Measurements from ENCODE around the gene RUSC2. TPM values are rescaled to one million over a fixed set of nuclear protein-coding genes. Genes with fewer than 3 reads are reported as not detected.
"Not testable (repeated sequence)": the region's sequence is repeated elsewhere in the genome, so short reads cannot be mapped to it uniquely, and the experiment has no call there.

Gene RUSC2
- total and polyA plus RNA-seq, 2 donors: 1.0 to 3.3 TPM

GRCh38 chr9:35518225-35518821 is 28.4 kb downstream of the RUSC2 start:
- Histone ChIP-seq H3K27ac (ENCODE audit: low read depth in 1 of 2, low read length in 1 of 2) (no peak overlapping the region), H3K36me3 (ENCODE audit: control insufficient read depth in 2 of 2, insufficient read depth in 2 of 2, low read length in 1 of 2) (no peaks in the 10 kb centered on the region), H3K27me3 (ENCODE audit: control insufficient read depth in 2 of 2, insufficient read depth in 1 of 2, low read length in 1 of 2) (no peaks in the 10 kb centered on the region), H3K9me3 (ENCODE audit: control insufficient read depth in 2 of 2, insufficient read depth in 1 of 2, low read length in 1 of 2) (no peaks in the 10 kb centered on the region), H3K4me1 (ENCODE audit: control insufficient read depth in 2 of 2, insufficient read depth in 2 of 2, low read length in 2 of 2) (peaks cover 0 to 8% of the 10 kb centered on the region in 2 donors), H3K4me3 (ENCODE audit: low read length in 2 of 2) (no peak overlapping the region)
- no peak for DNase-seq (ENCODE audit: low read depth in 6 of 9, low spot score in 9 of 9)
- 95% methylated on average over 4 of the region's 4 CpGs for WGBS

GRCh38 chr9:35518981-35519679 is 29.2 kb downstream of the RUSC2 start:
- peaks cover 0 to 8% of the 10 kb centered on the region in 2 donors for H3K4me1 ChIP-seq (ENCODE audit: control insufficient read depth in 2 of 2, insufficient read depth in 2 of 2, low read length in 2 of 2)
- H3K36me3 ChIP-seq (ENCODE audit: control insufficient read depth in 2 of 2, insufficient read depth in 2 of 2, low read length in 1 of 2): no peaks in the 10 kb centered on the region
- H3K4me3 ChIP-seq (ENCODE audit: low read length in 2 of 2): no peak overlapping the region
- WGBS: 93% methylated on average over 5 of the region's 5 CpGs
- no peak for DNase-seq (ENCODE audit: low read depth in 6 of 9, low spot score in 9 of 9)
- H3K27ac ChIP-seq (ENCODE audit: low read depth in 1 of 2, low read length in 1 of 2): no peak overlapping the region
- H3K9me3 ChIP-seq (ENCODE audit: control insufficient read depth in 2 of 2, insufficient read depth in 1 of 2, low read length in 1 of 2): no peaks in the 10 kb centered on the region
- H3K27me3 ChIP-seq (ENCODE audit: control insufficient read depth in 2 of 2, insufficient read depth in 1 of 2, low read length in 1 of 2): no peaks in the 10 kb centered on the region

GRCh38 chr9:35519692-35520363 is 29.9 kb downstream of the RUSC2 start:
- peak overlapping the region in 1 of 2 donors; percentile 48 for H3K27ac ChIP-seq (ENCODE audit: low read depth in 1 of 2, low read length in 1 of 2)
- H3K9me3 ChIP-seq (ENCODE audit: control insufficient read depth in 2 of 2, insufficient read depth in 1 of 2, low read length in 1 of 2): no peaks in the 10 kb centered on the region
- H3K27me3 ChIP-seq (ENCODE audit: control insufficient read depth in 2 of 2, insufficient read depth in 1 of 2, low read length in 1 of 2): no peaks in the 10 kb centered on the region
- H3K36me3 ChIP-seq (ENCODE audit: control insufficient read depth in 2 of 2, insufficient read depth in 2 of 2, low read length in 1 of 2): no peaks in the 10 kb centered on the region
- no peak overlapping the region for H3K4me3 ChIP-seq (ENCODE audit: low read length in 2 of 2)
- no peak for DNase-seq (ENCODE audit: low read depth in 6 of 9, low spot score in 9 of 9)
- WGBS: 88% methylated on average over 1 of the region's 1 CpG
- H3K4me1 ChIP-seq (ENCODE audit: control insufficient read depth in 2 of 2, insufficient read depth in 2 of 2, low read length in 2 of 2): peaks cover 0 to 8% of the 10 kb centered on the region in 2 donors

GRCh38 chr9:35520364-35520710 is 30.4 kb downstream of the RUSC2 start:
- peaks cover 0 to 8% of the 10 kb centered on the region in 2 donors for H3K4me1 ChIP-seq (ENCODE audit: control insufficient read depth in 2 of 2, insufficient read depth in 2 of 2, low read length in 2 of 2)
- 98% methylated on average over 1 of the region's 1 CpG for WGBS

GRCh38 chr9:35521708-35522107 is 31.8 kb downstream of the RUSC2 start:
- Histone ChIP-seq H3K9me3 (ENCODE audit: control insufficient read depth in 2 of 2, insufficient read depth in 1 of 2, low read length in 1 of 2) (no peaks in the 10 kb centered on the region), H3K27ac (ENCODE audit: low read depth in 1 of 2, low read length in 1 of 2) (no peak overlapping the region), H3K4me3 (ENCODE audit: low read length in 2 of 2) (no peak overlapping the region), H3K4me1 (ENCODE audit: control insufficient read depth in 2 of 2, insufficient read depth in 2 of 2, low read length in 2 of 2) (peaks cover 0 to 8% of the 10 kb centered on the region in 2 donors), H3K27me3 (ENCODE audit: control insufficient read depth in 2 of 2, insufficient read depth in 1 of 2, low read length in 1 of 2) (no peaks in the 10 kb centered on the region), H3K36me3 (ENCODE audit: control insufficient read depth in 2 of 2, insufficient read depth in 2 of 2, low read length in 1 of 2) (no peaks in the 10 kb centered on the region)
- 94% methylated on average over 2 of the region's 2 CpGs for WGBS
- no peak for DNase-seq (ENCODE audit: low read depth in 6 of 9, low spot score in 9 of 9)

More at GRCh38 chr9:35520364-35520710, 30.4 kb downstream of the RUSC2 start:
- Histone ChIP-seq H3K27ac (ENCODE audit: low read depth in 1 of 2, low read length in 1 of 2) (no peak overlapping the region), H3K27me3 (ENCODE audit: control insufficient read depth in 2 of 2, insufficient read depth in 1 of 2, low read length in 1 of 2) (no peaks in the 10 kb centered on the region), H3K4me3 (ENCODE audit: low read length in 2 of 2) (no peak overlapping the region), H3K9me3 (ENCODE audit: control insufficient read depth in 2 of 2, insufficient read depth in 1 of 2, low read length in 1 of 2) (no peaks in the 10 kb centered on the region), H3K36me3 (ENCODE audit: control insufficient read depth in 2 of 2, insufficient read depth in 2 of 2, low read length in 1 of 2) (no peaks in the 10 kb centered on the region)
- no peak for DNase-seq (ENCODE audit: low read depth in 6 of 9, low spot score in 9 of 9)

GRCh38 chr9:35522187-35522586 is 32.3 kb downstream of the RUSC2 start:
- no peak for DNase-seq (ENCODE audit: low read depth in 6 of 9, low spot score in 9 of 9)
- no peak overlapping the region for H3K4me3 ChIP-seq (ENCODE audit: low read length in 2 of 2)
- H3K9me3 ChIP-seq (ENCODE audit: control insufficient read depth in 2 of 2, insufficient read depth in 1 of 2, low read length in 1 of 2): no peaks in the 10 kb centered on the region
- H3K36me3 ChIP-seq (ENCODE audit: control insufficient read depth in 2 of 2, insufficient read depth in 2 of 2, low read length in 1 of 2): no peaks in the 10 kb centered on the region
- peaks cover 0 to 6% of the 10 kb centered on the region in 2 donors for H3K4me1 ChIP-seq (ENCODE audit: control insufficient read depth in 2 of 2, insufficient read depth in 2 of 2, low read length in 2 of 2)
- H3K27ac ChIP-seq (ENCODE audit: low read depth in 1 of 2, low read length in 1 of 2): no peak overlapping the region
- no peaks in the 10 kb centered on the region for H3K27me3 ChIP-seq (ENCODE audit: control insufficient read depth in 2 of 2, insufficient read depth in 1 of 2, low read length in 1 of 2)

GRCh38 chr9:35522700-35523099 is 32.8 kb downstream of the RUSC2 start:
- peaks cover 0 to 2% of the 10 kb centered on the region in 2 donors for H3K4me1 ChIP-seq (ENCODE audit: control insufficient read depth in 2 of 2, insufficient read depth in 2 of 2, low read length in 2 of 2)
- no peak overlapping the region for H3K27ac ChIP-seq (ENCODE audit: low read depth in 1 of 2, low read length in 1 of 2)
- H3K36me3 ChIP-seq (ENCODE audit: control insufficient read depth in 2 of 2, insufficient read depth in 2 of 2, low read length in 1 of 2): no peaks in the 10 kb centered on the region
- no peaks in the 10 kb centered on the region for H3K27me3 ChIP-seq (ENCODE audit: control insufficient read depth in 2 of 2, insufficient read depth in 1 of 2, low read length in 1 of 2)
- DNase-seq (ENCODE audit: low read depth in 6 of 9, low spot score in 9 of 9): no peak
- 100% methylated on average over 1 of the region's 1 CpG for WGBS
- no peak overlapping the region for H3K4me3 ChIP-seq (ENCODE audit: low read length in 2 of 2)
- no peaks in the 10 kb centered on the region for H3K9me3 ChIP-seq (ENCODE audit: control insufficient read depth in 2 of 2, insufficient read depth in 1 of 2, low read length in 1 of 2)

- H3K4me3 ChIP-seq (ENCODE audit: low read length in 2 of 2); H3K27me3 ChIP-seq (ENCODE audit: control insufficient read depth in 2 of 2, insufficient read depth in 1 of 2, low read length in 1 of 2); H3K36me3 ChIP-seq (ENCODE audit: control insufficient read depth in 2 of 2, insufficient read depth in 2 of 2, low read length in 1 of 2); H3K4me1 ChIP-seq (ENCODE audit: control insufficient read depth in 2 of 2, insufficient read depth in 2 of 2, low read length in 2 of 2); H3K9me3 ChIP-seq (ENCODE audit: control insufficient read depth in 2 of 2, insufficient read depth in 1 of 2, low read length in 1 of 2); H3K27ac ChIP-seq (ENCODE audit: low read depth in 1 of 2, low read length in 1 of 2); DNase-seq (ENCODE audit: low read depth in 6 of 9, low spot score in 9 of 9): not testable (repeated sequence)
Measured at GRCh38 chr9:35523556-35523955, 33.6 kb downstream of the RUSC2 start.

- no peak overlapping the region for H3K27ac ChIP-seq (ENCODE audit: low read depth in 1 of 2, low read length in 1 of 2)
Measured at GRCh38 chr9:35526087-35526801, 36.3 kb downstream of the RUSC2 start.

More at GRCh38 chr9:35526087-35526801, 36.3 kb downstream of the RUSC2 start:
- Histone ChIP-seq H3K36me3 (ENCODE audit: control insufficient read depth in 2 of 2, insufficient read depth in 2 of 2, low read length in 1 of 2) (no peaks in the 10 kb centered on the region), H3K4me1 (ENCODE audit: control insufficient read depth in 2 of 2, insufficient read depth in 2 of 2, low read length in 2 of 2) (no peaks in the 10 kb centered on the region), H3K27me3 (ENCODE audit: control insufficient read depth in 2 of 2, insufficient read depth in 1 of 2, low read length in 1 of 2) (no peaks in the 10 kb centered on the region), H3K9me3 (ENCODE audit: control insufficient read depth in 2 of 2, insufficient read depth in 1 of 2, low read length in 1 of 2) (no peaks in the 10 kb centered on the region), H3K4me3 (ENCODE audit: low read length in 2 of 2) (no peak overlapping the region)
- no peak for DNase-seq (ENCODE audit: low read depth in 6 of 9, low spot score in 9 of 9)
- 92% methylated on average over 1 of the region's 1 CpG for WGBS
